OCI-LY3 (cell line): ENCODE data around the gene ZNF160.

ENCODE experiments used
- CTCF ChIP-seq: fragments of 200-600, 300-600 bp; sonication (generic); IDR thresholded peaks from 2 replicates; pipeline ENCODE4 v1.5.1; 2014; ENCODE audit warnings: antibody characterized with exemption, low read length, low read depth
- EZH2phosphoT487 ChIP-seq: fragments of 200-600 bp; shearing (Covaris generic); IDR thresholded peaks from 2 replicates; pipeline ENCODE4 v1.6.1; 2018; ENCODE audit warnings: antibody characterized with exemption, mixed run types, low read depth

GRCh38 chr19:53085496-53085895 is 17.7 kb downstream of the ZNF160 start:
- TF ChIP-seq CTCF (no peak), EZH2phosphoT487 (no peak)
